Fibroblast of lung (primary cell): ENCODE measurements around the gene TSPAN9. TPM values are rescaled to one million over a fixed set of nuclear protein-coding genes. Genes with fewer than 3 reads are reported as not detected.
A peak's percentile ranks its signal among the peaks of the same experiment; 100 is the strongest.

Experiments
- DNase-seq, 2 donors: peaks; one replicate each; pipeline versions ENCODE4 v3.0.0 to v3.0.0-alpha.2; 2010; ENCODE audit warnings: low read depth in 2 of 2
- H2AFZ ChIP-seq: 2 replicates; pipeline ENCODE4 v1.5.1; 2012; ENCODE audit warnings: low read length, control low read depth, inconsistent platforms
- H3K27ac ChIP-seq: 2 replicates; pipeline ENCODE4 v1.5.1; 2011; ENCODE audit warnings: low read length, control low read depth; ENCODE audit not compliant: insufficient read depth
- H3K27me3 ChIP-seq: 2 replicates; pipeline ENCODE4 v1.5.1; 2011; ENCODE audit warnings: mild to moderate bottlenecking, low read length; ENCODE audit not compliant: control insufficient read depth, insufficient read depth
- H3K36me3 ChIP-seq: 2 replicates; pipeline ENCODE4 v1.5.1; 2011; ENCODE audit warnings: low read length; ENCODE audit not compliant: control insufficient read depth, insufficient read depth
- H3K4me1 ChIP-seq: 2 replicates; pipeline ENCODE4 v1.5.1; 2011; ENCODE audit warnings: low read length; ENCODE audit not compliant: control insufficient read depth, insufficient read depth; ENCODE audit errors: extremely low read depth
- H3K4me2 ChIP-seq: 2 replicates; pipeline ENCODE4 v1.5.1; 2011; ENCODE audit warnings: low read length, control low read depth; ENCODE audit not compliant: insufficient read depth; ENCODE audit errors: extremely low read depth
- H3K4me3 ChIP-seq, 4 experiments: fragments of 200-600 bp in 1 of 4; sonication (generic) in 1 of 4; replicated peaks in 1 of 4; 2 replicates each; pipeline ENCODE4 v1.5.1; 2011 to 2016; ENCODE audit warnings: low read length in 4 of 4, low read depth in 3 of 4, mild to moderate bottlenecking in 3 of 4, control low read depth in 2 of 4, inconsistent platforms in 1 of 4, mixed read lengths in 1 of 4; ENCODE audit not compliant: insufficient read depth in 1 of 4; ENCODE audit errors: control extremely low read depth in 1 of 4
- H3K79me2 ChIP-seq: 2 replicates; pipeline ENCODE4 v1.5.1; 2012; ENCODE audit warnings: mild to moderate bottlenecking, low read length, inconsistent platforms; ENCODE audit not compliant: control insufficient read depth, insufficient read depth
- H3K9ac ChIP-seq: 2 replicates; pipeline ENCODE4 v1.5.1; 2011; ENCODE audit warnings: mild to moderate bottlenecking, low read length, control low read depth; ENCODE audit not compliant: insufficient read depth
- H3K9me3 ChIP-seq: 2 replicates; pipeline ENCODE4 v1.5.1; 2012; ENCODE audit warnings: low read depth, low read length; ENCODE audit not compliant: control insufficient read depth, insufficient read depth
- H4K20me1 ChIP-seq: 2 replicates; pipeline ENCODE4 v1.5.1; 2011; ENCODE audit warnings: low read length; ENCODE audit not compliant: control insufficient read depth, insufficient read depth; ENCODE audit errors: extremely low read depth
- CTCF ChIP-seq, 2 donors: IDR thresholded peaks in 1 of 2; conservative IDR thresholded peaks in 1 of 2; 1 replicate in 1 of 2; 2 replicates in 1 of 2; pipeline ENCODE4 v1.5.1; 2011 to 2012; ENCODE audit warnings: low read length in 2 of 2, control low read depth in 1 of 2, inconsistent platforms in 1 of 2, low read depth in 1 of 2, mild to moderate bottlenecking in 1 of 2
- EZH2 ChIP-seq: IDR thresholded peaks from 2 replicates; pipeline ENCODE4 v1.5.1; 2012; ENCODE audit warnings: low read length, control low read depth, mild to moderate bottlenecking; ENCODE audit errors: missing control alignments
- polyA plus RNA-seq, 2 donors: library from polyadenylated mRNA; depleted of rRNA in 1 of 2; stranded (reverse) in 1 of 2; unstranded in 1 of 2; fragments of >200 nt; gene quantifications; 2 replicates each; pipeline ENCODE4 v1.2.1, GENCODE V29; 2011 to 2012; ENCODE audit warnings: missing spikeins in 1 of 2
- total RNA-seq: library from RNA; depleted of rRNA; stranded (reverse); fragments of >200 nt; gene quantifications from 2 replicates; pipeline ENCODE4 v1.2.1, GENCODE V29; 2014

TSPAN9 gene
- total and polyA plus RNA-seq, 2 donors (not counting 1 experiment from before 2014, with no cell fraction given) = 31.1 to 35.2 TPM

GRCh38 chr12:3236345-3237187 lies 159.4 kb downstream of the TSPAN9 start:
- H3K27me3 ChIP-seq = no peaks in the 10 kb centered on the region
- peak overlapping the region; percentile 35 for H3K4me2 ChIP-seq
- H4K20me1 ChIP-seq = no peaks in the 10 kb centered on the region
- no peak overlapping the region for H3K27ac ChIP-seq
- no peaks in the 10 kb centered on the region for H3K36me3 ChIP-seq
- DNase-seq = peak; percentile 61 to 69
- no peak overlapping the region for H3K9ac ChIP-seq
- no peak overlapping the region for H3K4me3 ChIP-seq
- H3K9me3 ChIP-seq = no peaks in the 10 kb centered on the region
- no peak overlapping the region for H2AFZ ChIP-seq
- H3K4me1 ChIP-seq = no peaks in the 10 kb centered on the region
- no peaks in the 10 kb centered on the region for H3K79me2 ChIP-seq
- TF ChIP-seq EZH2 (no peak), CTCF (conservative IDR thresholded peaks at IDR 0.05 in 1 of 2, IDR thresholded peaks at IDR 0.05 in 1 of 2; ENCODE audit: low read depth in 1 of 2, low read length in 2 of 2) (no peak)

DNA sequence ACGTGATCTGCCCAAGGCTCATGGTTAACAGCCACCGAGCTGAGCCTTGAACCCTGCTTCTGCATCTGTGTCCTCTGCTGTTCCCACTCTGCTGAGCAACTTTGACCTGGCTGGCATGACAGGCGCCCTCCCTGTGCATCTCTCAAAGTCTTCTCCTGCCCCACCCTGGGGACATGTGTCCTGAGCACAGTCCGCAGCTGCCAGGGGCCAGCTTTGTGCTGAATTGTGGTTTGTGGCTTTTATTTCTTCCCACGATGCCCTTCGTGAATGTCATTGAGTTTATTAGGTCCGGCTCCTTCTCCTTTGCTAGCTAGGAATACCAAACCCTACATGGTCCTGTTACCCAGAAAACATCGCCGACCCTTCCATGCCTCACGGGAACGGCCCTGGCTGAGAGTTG lies 161.0 kb downstream of the TSPAN9 start:
- Histone ChIP-seq H3K27me3 (no peaks in the 10 kb centered on the region), H3K79me2 (no peaks in the 10 kb centered on the region), H3K27ac (no peak overlapping the region), H2AFZ (no peak overlapping the region), H3K4me2 (no peak overlapping the region), H3K9ac (no peak overlapping the region), H3K9me3 (no peaks in the 10 kb centered on the region), H3K4me1 (no peaks in the 10 kb centered on the region), H3K36me3 (no peaks in the 10 kb centered on the region), H3K4me3 (no peak overlapping the region), H4K20me1 (no peaks in the 10 kb centered on the region)
- no peak for DNase-seq
- no peak for TF ChIP-seq CTCF (conservative IDR thresholded peaks at IDR 0.05 in 1 of 2, IDR thresholded peaks at IDR 0.05 in 1 of 2; ENCODE audit: low read depth in 1 of 2, low read length in 2 of 2)
- no peak for TF ChIP-seq EZH2

- TF ChIP-seq CTCF (conservative IDR thresholded peaks at IDR 0.05 in 1 of 2, IDR thresholded peaks at IDR 0.05 in 1 of 2; ENCODE audit: low read depth in 1 of 2, low read length in 2 of 2) (no peak), EZH2 (no peak)
- H3K4me1 ChIP-seq = no peaks in the 10 kb centered on the region
- no peaks in the 10 kb centered on the region for H3K9me3 ChIP-seq
- no peak overlapping the region for H3K4me3 ChIP-seq
- no peak overlapping the region for H3K27ac ChIP-seq
- H3K27me3 ChIP-seq = no peaks in the 10 kb centered on the region
- no peak overlapping the region for H2AFZ ChIP-seq
- no peak overlapping the region for H3K9ac ChIP-seq
- no peaks in the 10 kb centered on the region for H3K36me3 ChIP-seq
- no peaks in the 10 kb centered on the region for H3K79me2 ChIP-seq
- H3K4me2 ChIP-seq = no peak overlapping the region
- no peak for DNase-seq
- no peaks in the 10 kb centered on the region for H4K20me1 ChIP-seq
Measured at GRCh38 chr12:3241621-3242020, 164.4 kb downstream of the TSPAN9 start.
